Activated T-cell treated with anti-CD3 and anti-CD28 coated beads for 4 hours (primary cell): ENCODE measurements around the gene GAA.

ENCODE experiments used
- DNase-seq: peaks from one replicate; pipeline ENCODE4 v3.0.0-alpha.2; 2020

Gene GAA

DNA sequence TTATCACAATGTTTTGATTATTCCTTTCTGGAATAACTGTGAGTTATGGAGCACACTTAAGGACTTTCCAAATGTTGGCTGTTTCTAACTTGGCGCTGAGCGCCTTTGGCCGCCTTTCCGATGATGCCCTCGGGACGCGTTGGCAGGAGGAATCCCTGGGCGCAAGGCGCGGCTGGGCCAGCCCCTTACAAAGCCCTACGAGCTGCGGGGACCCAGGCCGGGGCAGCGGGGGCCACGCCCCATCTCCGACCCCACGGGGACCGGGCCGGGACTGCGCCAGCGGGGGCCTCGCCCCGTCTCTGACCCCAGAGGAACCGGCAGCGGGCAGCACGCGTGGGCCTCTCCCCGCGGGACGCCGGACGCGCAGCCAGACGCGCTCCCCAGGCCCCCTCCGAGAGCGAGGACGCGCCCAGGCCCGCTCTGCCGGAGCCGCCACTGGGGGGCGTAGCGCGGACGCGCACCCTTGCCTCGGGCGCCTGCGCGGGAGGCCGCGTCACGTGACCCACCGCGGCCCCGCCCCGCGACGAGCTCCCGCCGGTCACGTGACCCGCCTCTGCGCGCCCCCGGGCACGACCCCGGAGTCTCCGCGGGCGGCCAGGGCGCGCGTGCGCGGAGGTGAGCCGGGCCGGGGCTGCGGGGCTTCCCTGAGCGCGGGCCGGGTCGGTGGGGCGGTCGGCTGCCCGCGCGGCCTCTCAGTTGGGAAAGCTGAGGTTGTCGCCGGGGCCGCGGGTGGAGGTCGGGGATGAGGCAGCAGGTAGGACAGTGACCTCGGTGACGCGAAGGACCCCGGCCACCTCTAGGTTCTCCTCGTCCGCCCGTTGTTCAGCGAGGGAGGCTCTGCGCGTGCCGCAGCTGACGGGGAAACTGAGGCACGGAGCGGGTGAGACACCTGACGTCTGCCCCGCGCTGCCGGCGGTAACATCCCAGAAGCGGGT lies at the start of gene GAA:
TSS of gene GAA (plus strand) at position 571 of the 935 bp plus-strand sequence. CDS start 3,006 bp downstream, outside the sequence.
- DNase-seq, result peak; percentile 84

DNA sequence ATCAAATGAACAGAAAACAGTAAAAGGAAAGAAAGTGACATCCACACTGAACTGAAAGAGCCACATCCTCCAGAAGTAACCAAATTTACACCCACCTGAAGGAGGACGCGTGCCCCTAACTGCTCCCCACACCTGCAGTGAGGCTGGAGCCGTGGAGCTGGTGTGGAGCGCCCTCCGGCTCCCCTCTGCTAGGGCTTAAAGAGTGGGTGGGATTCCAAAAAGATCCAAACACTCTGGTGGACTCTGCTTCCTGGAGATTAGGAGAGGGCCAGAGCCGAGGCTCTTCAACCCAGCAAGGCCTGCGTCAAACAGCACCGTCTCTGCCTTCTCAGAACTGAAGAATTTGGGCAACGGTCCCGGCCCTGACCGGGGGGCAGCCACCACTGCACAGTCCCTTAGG lies 49.7 kb upstream of the GAA start:
- no peak for DNase-seq

DNA sequence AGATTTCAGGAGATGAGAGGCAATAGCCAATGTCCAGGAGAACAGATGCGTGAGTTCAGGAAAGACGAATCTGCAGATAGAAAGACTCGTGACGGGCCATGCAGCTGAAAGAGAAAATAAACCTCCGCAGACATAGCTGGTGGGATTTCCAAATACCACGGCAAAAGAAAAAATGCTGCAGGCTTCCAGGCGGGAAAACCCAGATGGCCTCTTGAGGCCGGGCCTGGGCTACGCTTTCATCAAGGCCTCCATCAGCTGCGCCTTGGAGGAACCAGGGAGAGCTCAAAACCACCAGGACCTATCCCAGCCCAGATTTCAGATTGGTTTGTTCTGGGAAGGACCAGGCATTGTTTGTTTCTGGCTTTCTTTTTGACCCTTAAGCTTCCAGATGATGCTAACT lies 48.3 kb upstream of the GAA start:
- DNase-seq, result no peak

- DNase-seq, result no peak
Observed at GRCh38 chr17:80055597-80055996, 45.8 kb upstream of the GAA start.

DNA sequence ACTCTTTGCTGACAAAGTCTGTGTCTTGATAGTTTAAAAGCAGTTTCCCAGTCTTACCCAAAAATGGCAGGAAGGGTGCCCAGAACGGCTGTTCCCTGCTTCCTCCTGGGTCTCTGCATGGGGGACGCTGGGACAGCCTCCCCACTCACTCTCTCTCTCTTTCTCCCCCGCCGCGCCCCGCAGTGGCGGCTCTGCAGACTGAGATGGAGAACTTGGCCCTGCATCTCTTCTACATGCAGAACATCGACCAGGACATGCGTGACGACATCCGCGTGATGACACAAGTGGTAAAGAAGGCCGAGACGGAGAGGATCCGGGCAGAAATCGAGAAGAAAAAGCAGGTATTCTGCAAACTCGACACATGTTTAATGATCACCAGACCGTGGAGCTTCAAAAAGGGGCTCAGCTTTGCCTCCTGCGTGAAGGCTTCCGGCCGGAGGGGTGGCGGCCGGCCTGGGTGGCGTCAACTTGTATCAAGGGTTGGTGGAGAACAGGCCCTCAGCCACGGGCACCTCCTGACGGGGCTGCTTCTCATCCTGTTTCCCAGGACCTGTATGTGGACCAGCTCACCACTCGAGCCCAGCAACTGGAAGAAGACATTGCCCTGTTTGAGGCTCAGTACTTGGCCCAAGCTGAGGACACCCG lies 42.9 kb upstream of the GAA start:
- DNase-seq, result no peak

GRCh38 chr17:80060644-80061043 lies 40.7 kb upstream of the GAA start:
- DNase-seq, result no peak

GRCh38 chr17:80061421-80061820 lies 40.0 kb upstream of the GAA start:
- no peak for DNase-seq

GRCh38 chr17:80063830-80064585 lies 37.4 kb upstream of the GAA start:
- no peak for DNase-seq

DNA sequence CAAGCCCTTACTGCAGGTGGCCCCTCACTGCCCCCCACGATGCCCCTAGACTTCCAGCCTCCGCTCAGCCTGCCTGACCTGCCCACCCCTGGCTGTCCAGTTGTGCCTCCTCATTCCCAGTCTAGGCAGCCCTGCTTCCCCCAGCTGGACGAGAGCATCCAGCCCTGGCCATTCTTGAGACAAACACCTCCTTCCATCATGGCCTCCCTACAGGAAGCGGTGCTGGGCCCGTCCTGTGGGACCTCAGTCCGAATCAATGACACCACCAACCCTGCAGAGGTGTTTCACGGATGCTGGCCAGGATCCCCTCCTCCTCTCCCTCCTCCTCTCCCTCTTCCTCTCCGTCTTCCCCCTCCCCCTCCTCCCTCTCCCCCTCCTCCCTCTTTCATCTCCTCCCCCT lies 36.7 kb upstream of the GAA start:
- DNase-seq, result no peak

DNA sequence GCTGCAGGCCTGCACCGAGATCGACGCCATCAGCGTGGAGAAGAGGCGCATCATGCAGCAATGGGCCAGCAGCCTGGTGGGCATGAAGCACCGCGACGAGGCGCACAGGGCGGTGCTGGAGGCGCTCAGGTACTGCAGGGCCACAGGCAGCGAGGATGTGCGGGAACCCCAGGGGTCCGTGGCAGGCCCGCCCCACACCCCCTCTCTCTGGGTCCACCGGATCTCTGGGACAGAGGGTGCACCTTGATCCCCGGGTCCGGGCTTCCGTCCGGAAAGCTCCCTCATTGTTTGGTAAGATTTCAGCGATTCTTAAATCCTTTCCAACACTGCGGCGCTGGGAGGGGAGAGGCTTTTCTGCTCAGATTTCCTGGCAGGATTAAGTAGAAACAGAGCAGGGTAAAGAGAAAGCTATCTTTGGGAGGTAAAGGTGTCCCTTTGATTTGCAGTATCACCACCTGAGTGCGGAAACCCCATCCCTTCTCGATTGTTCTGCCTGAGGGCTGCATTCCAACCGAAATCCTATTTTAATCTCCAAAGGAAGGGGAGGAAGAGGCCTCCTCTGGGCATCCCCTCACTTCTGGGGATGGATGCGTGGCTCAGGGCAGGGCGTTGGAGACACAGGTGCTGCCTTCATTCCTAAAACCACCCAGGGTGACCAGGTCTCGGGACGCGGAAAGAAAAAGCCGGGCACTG lies 35.8 kb upstream of the GAA start:
- DNase-seq, result no peak

DNA sequence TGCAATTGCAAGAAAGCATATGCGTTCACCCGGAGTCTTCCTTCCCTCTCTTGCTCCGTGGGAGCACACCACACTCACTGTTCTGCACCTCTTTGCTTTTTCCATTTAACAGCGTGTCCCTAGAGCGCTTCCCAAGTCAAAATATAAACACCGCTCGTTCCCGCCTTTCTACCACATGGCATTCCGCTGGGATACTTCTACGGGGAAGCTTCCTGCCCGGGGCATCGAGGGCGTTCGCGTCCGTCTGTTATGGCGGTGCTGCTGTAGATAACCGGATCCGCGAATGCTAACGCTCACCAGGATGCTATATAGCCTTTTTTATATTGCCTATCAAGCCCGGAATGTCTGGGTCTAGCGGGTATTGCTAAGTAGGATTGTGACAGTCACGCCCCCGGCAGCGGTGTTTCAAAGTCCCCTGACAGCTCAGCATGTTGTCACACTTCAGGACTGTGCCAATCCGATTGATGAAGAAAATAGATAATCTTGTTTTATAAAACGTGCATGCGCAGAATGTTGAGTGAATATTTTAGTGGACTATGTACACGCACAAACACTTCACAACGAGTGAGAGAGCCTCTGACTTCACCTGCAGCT lies 33.9 kb upstream of the GAA start:
- no peak for DNase-seq

DNA sequence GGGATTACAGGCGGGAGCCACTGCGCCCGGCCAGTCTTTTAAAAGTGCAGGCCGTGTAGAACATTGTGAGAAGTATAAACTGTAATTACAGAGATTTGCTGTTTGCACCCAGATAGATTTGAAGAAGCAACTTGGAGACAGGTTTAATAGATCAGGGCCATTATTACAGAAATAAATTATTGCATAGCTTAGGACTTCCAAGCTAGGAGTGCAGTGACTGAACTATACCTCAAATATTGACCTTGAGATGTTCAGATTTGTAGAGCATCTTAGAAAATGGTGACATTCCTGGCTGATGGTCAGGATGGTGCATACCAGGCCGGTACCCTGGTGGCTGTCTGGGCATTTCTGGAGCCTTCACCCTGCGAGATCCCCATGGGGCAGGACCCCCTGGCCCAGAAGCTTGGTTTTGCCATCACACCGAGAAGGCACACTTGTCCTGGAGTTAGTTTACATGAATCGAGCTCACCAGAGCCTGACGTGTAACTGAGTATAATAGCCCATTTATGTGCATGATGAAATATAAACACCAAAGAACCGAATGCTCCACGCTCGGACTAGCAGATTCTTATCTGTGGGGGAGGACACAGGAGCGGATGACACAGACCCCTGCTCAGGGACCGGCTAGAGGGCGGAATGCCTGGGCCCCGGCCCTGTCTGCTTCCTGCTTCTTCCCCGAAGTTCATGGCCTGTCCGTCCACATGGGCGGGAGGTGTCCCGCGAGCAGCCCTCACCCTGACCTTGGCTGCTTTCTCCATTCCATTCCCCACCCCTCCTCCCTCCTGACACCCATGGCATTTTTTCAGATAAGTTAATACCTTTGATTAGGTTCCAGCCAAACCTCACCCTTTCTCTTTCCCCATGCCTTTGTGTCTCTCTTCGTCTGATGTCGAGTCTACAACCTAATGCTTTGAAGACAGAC lies 32.8 kb upstream of the GAA start:
- no peak for DNase-seq

DNA sequence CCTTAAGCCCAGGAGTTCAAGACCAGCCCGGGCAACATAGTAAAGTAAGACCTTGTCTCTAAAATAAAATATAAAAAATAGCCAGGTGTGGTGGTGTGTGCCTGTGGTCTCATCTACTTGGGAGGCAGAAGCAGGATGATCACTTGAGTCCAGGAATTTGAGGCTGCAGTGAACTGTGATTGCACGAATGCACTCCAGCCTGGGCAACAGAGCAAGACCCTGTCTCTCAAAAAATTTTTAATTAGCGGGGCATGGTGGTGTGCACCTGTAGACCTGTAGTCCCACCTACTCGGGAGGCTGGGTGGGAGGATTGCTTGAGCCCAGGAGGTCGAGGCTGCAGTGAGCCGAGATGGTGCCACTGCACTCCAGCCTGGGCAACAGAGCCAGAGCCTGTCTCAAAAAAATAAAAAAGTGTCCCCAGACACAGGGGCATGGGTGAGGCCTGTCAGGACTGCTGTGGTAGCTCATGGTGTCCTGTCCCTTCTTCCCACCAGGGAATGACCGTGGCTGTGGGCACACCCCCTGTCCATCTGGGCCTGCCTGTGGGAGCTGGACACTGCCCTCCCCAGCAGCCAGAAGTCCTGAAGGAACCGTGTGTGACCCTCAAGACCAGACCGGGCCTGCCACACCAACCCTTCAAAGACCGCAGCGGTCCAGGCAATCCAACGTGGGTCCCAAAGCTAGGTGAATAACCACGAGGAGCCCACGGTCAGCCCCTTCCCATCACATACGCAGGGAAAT lies 30.8 kb upstream of the GAA start:
- no peak for DNase-seq

GRCh38 chr17:80071116-80071841 lies 30.1 kb upstream of the GAA start:
- DNase-seq, result no peak

- DNase-seq, result no peak
Observed at GRCh38 chr17:80072410-80072809, 29.0 kb upstream of the GAA start.

GRCh38 chr17:80080081-80080480 lies 21.3 kb upstream of the GAA start:
- DNase-seq, result no peak

DNA sequence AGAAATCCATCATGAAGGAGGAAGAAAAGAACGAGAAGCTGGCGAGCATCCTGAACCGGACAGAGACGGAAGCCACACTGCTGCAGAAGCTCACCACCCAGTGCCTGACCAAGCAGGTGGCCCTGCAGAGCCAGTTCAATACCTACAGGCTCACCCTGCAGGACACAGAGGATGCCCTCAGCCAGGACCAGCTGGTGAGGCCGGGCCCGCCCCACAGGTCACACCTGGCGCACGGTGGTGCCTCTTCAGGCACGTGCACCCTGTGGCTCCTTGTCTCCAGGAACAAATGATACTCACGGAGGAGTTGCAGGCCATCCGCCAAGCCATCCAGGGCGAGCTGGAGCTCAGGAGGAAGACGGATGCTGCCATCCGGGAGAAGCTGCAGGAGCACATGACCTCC lies 19.8 kb upstream of the GAA start:
- no peak for DNase-seq

GRCh38 chr17:80082403-80083135 lies 18.8 kb upstream of the GAA start:
- peak; percentile 51 for DNase-seq

DNA sequence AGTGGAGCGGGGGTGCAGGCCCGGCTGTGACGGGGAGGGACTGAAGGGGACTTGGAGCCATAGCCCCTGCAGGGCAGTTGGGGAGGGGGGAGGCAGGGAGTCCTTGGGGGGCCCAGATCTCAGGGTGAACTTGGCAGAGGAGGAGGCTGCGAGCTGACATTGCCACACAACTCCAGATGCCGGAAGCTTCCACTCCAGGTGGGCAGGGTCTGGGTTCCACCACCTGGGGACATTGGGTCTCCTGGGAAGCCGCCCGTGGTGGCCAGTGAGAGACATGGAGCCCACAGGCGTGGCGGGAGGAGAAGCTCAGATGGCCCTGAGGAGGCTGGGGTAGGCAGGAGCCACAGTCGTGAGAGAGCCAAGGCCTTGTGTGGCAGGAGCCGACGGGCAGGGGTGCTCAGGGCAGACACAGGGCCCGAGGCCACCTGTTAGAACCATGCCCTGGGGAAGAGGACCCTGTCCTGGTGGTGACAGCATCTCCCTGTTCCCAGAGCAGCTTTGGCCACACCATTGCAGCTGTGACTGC lies 18.2 kb upstream of the GAA start:
- no peak for DNase-seq
